GM18511 (cell line): Measurements from ENCODE around the gene ANKMY1.
"Not testable (repeated sequence)": the region's sequence is repeated elsewhere in the genome, so short reads cannot be mapped to it uniquely, and the experiment has no call there.

ENCODE experiments used
- ATAC-seq: cut with Tn5 transposase; IDR thresholded peaks from one replicate; pipeline ENCODE4 v1.9.1; 2021; ENCODE audit warnings: mild to moderate bottlenecking, moderate library complexity; ENCODE audit not compliant: unreplicated experiment

Gene ANKMY1

GRCh38 chr2:240507060-240507777, 50.6 kb downstream of the ANKMY1 start:
- no peak for ATAC-seq

- no peak for ATAC-seq
These were observed 51.3 kb downstream of the ANKMY1 start for GRCh38 chr2:240506406-240507059.

DNA sequence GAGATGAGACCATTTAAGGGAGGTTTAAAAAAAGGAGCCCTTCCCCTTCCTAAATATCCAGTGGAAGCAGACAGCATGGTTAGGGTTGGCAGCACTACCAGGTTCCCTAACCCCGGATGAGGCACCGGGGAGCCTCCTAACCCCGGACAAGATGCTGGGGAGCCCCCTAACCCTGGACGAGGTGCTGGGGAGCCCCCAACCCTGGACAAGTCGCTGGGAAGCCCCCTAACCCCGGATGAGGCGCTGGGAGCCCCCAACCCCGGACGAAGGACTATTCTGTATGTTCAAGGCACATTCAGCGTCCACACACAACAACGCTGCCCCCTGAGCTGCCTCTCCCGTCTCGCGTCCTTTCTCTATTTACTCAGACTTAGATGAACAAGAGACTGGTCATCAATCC, 51.9 kb downstream of the ANKMY1 start:
- no peak for ATAC-seq

DNA sequence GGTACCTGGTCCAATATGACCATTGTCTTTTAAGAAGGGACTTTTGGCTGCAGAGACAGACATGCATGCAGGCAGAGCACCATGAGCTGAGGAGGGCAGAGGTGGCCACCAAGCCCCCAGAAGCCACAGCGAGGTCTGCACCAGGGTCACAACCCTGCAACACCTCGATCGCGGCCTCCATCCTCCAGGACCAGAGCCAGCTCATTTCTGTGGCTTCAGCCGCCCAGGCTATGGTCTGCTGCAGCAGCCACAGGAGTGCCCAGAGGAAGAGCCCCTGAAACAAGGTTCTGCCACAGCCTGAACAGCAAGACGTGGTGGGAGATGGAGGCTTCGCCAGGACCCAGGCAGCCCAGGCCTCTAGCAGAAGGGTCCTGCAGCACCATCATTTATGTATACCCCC, 53.9 kb downstream of the ANKMY1 start:
- ATAC-seq, result no peak

- no peak for ATAC-seq
These were observed 54.4 kb downstream of the ANKMY1 start for GRCh38 chr2:240503375-240503774.

DNA sequence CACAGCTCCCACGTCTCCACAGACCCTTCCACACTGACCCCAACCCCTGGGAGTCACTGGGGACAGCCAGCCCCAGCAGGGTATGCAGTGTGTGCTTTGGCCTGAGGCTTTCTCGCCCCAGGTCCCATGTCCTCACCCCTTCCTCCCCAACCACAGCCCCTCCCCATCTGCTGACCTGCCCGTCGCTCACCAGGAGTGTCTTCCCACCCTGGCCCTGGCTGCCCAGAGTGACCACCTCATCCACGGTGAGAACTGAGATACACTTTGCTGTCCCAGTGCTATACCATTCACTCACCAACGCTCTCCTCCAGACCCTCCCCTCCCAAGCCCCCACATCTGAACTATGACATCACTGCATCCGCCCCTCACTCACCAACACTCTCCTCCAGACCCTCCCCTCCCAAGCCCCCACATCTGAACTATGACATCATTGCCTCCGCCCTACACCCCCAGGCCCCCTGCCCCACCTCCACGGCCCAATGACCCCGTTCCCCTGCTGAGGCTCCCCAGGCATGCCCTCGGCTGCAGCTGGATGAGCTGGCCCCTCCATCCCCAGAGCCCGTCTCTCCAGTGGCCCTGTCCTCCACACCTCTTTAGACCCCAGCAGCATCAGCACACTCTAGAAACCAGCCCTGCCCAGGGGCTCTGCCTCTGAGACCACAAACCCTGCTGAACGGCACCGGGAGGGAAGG, 55.2 kb downstream of the ANKMY1 start:
- no peak for ATAC-seq

DNA sequence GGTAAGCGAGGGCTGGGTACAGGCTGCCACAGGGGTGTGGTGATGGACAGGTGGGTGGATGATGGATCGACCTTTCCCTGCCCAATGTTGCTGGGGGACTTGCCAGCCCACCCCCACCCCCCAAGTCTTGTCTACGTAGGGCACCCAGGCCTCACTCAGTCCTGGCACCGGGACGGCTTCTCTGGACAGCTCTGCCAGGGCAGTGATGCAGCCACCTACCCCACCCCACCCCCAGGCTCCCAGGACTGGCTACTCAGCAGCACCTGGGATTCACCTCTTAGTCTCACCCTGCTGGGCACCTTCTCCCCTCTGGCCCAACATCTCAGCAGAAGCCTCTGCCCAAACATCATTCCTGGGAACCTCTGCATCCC, 55.7 kb downstream of the ANKMY1 start:
- no peak for ATAC-seq

- no peak for ATAC-seq
These were observed 56.2 kb downstream of the ANKMY1 start for GRCh38 chr2:240501531-240501991.

- no peak for ATAC-seq
These were observed 57.0 kb downstream of the ANKMY1 start for GRCh38 chr2:240500561-240501423.

DNA sequence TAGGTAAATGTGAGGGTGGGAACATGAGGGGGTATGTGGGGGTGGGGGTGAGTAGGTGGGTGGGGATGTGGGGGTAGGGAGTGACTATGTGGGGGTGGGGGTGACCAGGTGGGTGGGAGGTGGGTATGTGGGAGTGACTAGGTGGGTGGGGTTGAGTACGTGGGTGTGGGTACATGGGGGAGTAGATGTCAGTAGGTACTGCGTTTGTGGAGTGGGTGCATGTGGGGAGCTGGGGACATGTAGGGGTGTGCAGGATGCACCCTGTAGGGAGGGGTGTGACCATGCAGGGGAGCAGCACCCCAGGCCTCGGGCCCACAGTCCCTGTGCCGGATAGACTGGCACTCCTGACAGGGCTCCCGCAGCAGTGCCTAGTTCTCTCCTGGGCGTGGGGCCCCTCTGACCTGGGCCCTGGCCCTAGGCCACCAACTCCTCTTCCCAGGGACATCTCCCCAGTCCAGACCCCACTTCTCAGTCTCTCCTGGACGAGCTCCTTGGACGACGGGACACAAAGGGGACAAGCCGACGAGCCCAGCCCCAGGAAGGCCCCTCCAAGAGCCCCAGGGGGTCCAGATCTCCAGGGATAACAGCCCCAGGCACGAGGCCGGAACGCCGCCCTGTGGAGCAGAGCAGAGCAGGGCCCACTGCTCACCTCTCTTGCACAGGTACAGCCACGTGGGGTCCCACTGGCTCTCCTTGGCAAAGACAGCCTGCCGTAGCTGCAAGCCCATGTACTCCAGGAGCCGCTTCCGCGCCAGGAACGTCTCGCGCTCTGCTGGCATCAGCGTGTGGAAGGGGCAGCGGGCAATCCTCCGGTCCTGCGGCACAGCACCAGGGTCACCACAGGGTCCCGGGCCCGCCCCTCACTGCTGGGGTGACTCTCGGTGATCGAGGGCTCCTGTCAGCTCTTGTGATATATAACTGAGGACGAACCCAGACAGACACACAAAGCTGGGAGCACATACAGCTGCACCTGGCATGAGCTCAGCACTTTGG, 58.2 kb downstream of the ANKMY1 start:
- ATAC-seq, result no peak

- ATAC-seq, result no peak
These were observed 58.9 kb downstream of the ANKMY1 start for GRCh38 chr2:240498958-240499260.

- no peak for ATAC-seq
These were observed 59.4 kb downstream of the ANKMY1 start for GRCh38 chr2:240498171-240498957.

- ATAC-seq, result not testable (repeated sequence)
These were observed 60.7 kb downstream of the ANKMY1 start for GRCh38 chr2:240497082-240497481.

- not testable (repeated sequence) for ATAC-seq
These were observed 62.8 kb downstream of the ANKMY1 start for GRCh38 chr2:240494942-240495341.

GRCh38 chr2:240494194-240494793, 63.5 kb downstream of the ANKMY1 start:
- no peak for ATAC-seq

GRCh38 chr2:240491483-240491882, 66.3 kb downstream of the ANKMY1 start:
- ATAC-seq, result no peak

DNA sequence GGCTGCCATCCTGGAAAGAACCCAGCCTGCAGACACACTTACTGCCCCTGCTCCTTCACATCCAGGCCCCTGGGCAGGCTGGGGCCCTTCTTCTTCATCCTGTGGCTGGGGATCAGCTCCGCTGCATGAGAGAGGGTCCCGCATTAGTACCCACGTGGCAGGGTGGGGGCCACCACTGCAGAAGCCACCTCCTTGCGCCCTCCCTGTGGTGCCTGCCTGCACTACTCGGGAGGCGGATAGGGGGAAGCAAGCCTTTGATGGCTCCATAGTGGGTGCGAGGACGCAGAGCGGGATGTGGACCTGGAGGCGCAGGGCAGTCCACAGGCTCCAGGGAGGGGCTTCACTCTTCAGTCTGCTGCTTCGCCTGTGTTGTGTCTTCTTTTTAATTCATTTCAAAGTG, 75.6 kb downstream of the ANKMY1 start:
- no peak for ATAC-seq

DNA sequence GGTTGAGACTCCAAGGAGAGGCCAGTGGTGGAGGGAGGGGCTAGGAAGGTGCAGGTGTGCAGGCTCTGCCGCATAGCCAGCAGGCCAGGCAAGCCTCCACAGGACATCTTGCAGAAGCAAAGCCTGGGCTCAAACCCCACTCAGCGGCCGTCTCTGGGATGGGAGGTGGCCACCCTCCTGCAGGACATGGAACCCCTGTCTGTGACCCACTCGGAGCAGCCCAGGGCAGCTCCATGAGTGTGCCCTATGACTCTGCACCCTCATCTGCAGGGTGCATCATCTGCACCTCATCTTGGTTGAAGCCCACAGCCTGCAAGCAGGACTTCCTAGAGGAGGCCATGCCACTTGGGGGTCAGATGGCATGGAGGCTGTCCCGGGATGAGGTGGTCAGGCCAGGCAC, 76.1 kb downstream of the ANKMY1 start:
- no peak for ATAC-seq
